Measurements from ENCODE around the gene LARP1.

Gene LARP1

DNA sequence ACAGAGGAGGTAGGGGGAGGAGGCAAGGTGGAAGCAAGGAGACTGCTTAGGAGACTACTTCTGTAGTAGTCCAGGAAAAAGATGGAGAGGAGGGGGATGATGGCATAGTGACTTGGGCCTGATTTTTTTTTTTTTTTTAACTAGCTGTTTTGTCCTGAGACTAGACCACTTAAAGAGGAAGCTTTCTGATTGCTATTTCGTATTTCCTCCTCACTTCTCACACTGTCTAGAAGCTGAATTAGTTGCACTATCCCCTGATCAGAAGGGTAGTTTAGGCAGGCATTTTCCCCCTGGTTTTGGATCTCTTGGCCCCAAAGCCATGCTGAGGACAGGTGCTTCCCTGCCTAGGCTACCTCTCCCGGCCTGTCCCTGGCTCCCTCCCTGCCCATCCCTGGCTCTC, 14.9 kb downstream of the LARP1 start:
- Histone ChIP-seq H3K27me3 (ENCODE audit: control insufficient read depth, insufficient read depth, low read length) (no peaks in the 10 kb centered on the region), H3K4me1 (ENCODE audit: control insufficient read depth, insufficient read depth, low read length) (peaks cover 37% of the 10 kb centered on the region), H3K36me3 (ENCODE audit: control insufficient read depth, insufficient read depth, low read length) (no peaks in the 10 kb centered on the region), H3K9me3 (ENCODE audit: control insufficient read depth, low read length) (no peaks in the 10 kb centered on the region), H3K4me3 (ENCODE audit: low read length) (no peak overlapping the region), H3K9ac (ENCODE audit: low read length) (no peak overlapping the region)

GRCh38 chr5:154771383-154771901, 16.3 kb downstream of the LARP1 start:
- no peaks in the 10 kb centered on the region for H3K36me3 ChIP-seq (ENCODE audit: control insufficient read depth, insufficient read depth, low read length)
- H3K9me3 ChIP-seq (ENCODE audit: control insufficient read depth, low read length) = no peaks in the 10 kb centered on the region
- H3K4me1 ChIP-seq (ENCODE audit: control insufficient read depth, insufficient read depth, low read length) = peaks cover 37% of the 10 kb centered on the region
- no peaks in the 10 kb centered on the region for H3K27me3 ChIP-seq (ENCODE audit: control insufficient read depth, insufficient read depth, low read length)
- H3K4me3 ChIP-seq (ENCODE audit: low read length) = no peak overlapping the region
- no peak overlapping the region for H3K9ac ChIP-seq (ENCODE audit: low read length)

DNA sequence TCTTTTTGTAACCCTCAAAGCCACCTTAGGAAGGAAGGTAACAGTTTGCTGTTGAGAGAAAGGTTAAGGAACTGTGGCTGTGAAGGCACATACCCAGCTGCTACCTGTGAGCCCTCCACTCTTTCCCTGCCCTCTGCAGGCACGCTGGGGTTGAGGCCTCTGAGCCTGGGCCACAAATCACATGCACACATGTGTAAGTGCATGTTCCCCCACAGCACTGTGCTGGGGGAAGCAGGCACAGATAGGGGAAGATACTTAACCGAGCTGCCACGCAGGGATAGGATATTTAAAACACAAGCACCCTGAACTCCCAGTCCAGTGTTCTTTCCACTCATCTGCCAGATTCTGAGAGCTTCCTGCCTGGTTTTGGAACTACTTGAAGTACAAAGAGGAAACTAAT, 18.1 kb downstream of the LARP1 start:
- H3K4me1 ChIP-seq (ENCODE audit: control insufficient read depth, insufficient read depth, low read length) = peaks cover 27% of the 10 kb centered on the region
- no peaks in the 10 kb centered on the region for H3K27me3 ChIP-seq (ENCODE audit: control insufficient read depth, insufficient read depth, low read length)
- H3K36me3 ChIP-seq (ENCODE audit: control insufficient read depth, insufficient read depth, low read length) = no peaks in the 10 kb centered on the region
- no peak overlapping the region for H3K9ac ChIP-seq (ENCODE audit: low read length)
- H3K9me3 ChIP-seq (ENCODE audit: control insufficient read depth, low read length) = no peaks in the 10 kb centered on the region
- H3K4me3 ChIP-seq (ENCODE audit: low read length) = no peak overlapping the region

DNA sequence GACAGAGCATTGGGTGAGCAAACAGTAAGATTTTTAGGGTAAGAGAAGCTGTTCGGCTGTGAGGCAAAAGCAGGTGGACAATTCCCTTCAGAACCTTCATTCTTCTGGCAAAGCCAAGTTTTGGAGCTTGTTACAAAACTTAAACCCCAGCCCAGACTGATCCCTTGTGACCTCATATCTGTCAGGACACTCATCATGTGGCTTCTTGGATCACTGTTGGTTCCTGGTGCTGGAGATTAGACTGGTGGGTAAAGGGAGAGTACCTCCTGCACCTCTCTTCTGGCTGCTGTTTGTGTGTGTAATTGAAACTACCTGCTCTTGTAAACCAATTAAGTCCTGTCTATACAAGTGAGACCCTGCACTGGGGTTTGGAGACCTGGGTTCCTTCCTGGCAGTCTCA, 21.0 kb downstream of the LARP1 start:
- Histone ChIP-seq H3K4me1 (ENCODE audit: control insufficient read depth, insufficient read depth, low read length) (peaks cover 11% of the 10 kb centered on the region), H3K9me3 (ENCODE audit: control insufficient read depth, low read length) (no peaks in the 10 kb centered on the region), H3K4me3 (ENCODE audit: low read length) (no peak overlapping the region), H3K27me3 (ENCODE audit: control insufficient read depth, insufficient read depth, low read length) (no peaks in the 10 kb centered on the region), H3K36me3 (ENCODE audit: control insufficient read depth, insufficient read depth, low read length) (no peaks in the 10 kb centered on the region), H3K9ac (ENCODE audit: low read length) (no peak overlapping the region)

DNA sequence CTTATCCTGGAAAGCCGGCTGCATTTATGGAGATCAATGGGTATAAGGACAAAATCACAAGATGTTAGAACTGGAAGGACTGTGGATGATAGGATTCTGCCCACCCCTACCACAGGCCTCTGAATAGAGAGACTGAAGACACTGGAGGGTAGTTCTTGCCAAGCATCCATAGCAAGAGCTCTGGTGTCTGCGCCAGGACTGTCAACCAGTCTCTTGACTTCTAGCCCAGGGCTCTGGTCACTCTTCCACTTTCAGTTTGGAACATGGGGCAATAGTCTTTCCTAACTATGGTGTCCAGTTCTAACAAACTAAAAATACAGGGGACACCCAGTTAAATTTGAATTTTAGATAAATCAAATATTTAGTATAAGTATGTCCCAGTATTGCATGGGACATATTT, 23.4 kb downstream of the LARP1 start:
- H3K4me3 ChIP-seq (ENCODE audit: low read length) = no peak overlapping the region
- no peaks in the 10 kb centered on the region for H3K36me3 ChIP-seq (ENCODE audit: control insufficient read depth, insufficient read depth, low read length)
- no peaks in the 10 kb centered on the region for H3K27me3 ChIP-seq (ENCODE audit: control insufficient read depth, insufficient read depth, low read length)
- H3K9me3 ChIP-seq (ENCODE audit: control insufficient read depth, low read length) = no peaks in the 10 kb centered on the region
- H3K4me1 ChIP-seq (ENCODE audit: control insufficient read depth, insufficient read depth, low read length) = peaks cover 23% of the 10 kb centered on the region
- no peak overlapping the region for H3K9ac ChIP-seq (ENCODE audit: low read length)

- H3K9me3 ChIP-seq (ENCODE audit: control insufficient read depth, low read length) = no peaks in the 10 kb centered on the region
- H3K4me3 ChIP-seq (ENCODE audit: low read length) = no peak overlapping the region
- peaks cover 28% of the 10 kb centered on the region for H3K4me1 ChIP-seq (ENCODE audit: control insufficient read depth, insufficient read depth, low read length)
- no peaks in the 10 kb centered on the region for H3K36me3 ChIP-seq (ENCODE audit: control insufficient read depth, insufficient read depth, low read length)
- no peaks in the 10 kb centered on the region for H3K27me3 ChIP-seq (ENCODE audit: control insufficient read depth, insufficient read depth, low read length)
- H3K9ac ChIP-seq (ENCODE audit: low read length) = no peak overlapping the region
Observed at GRCh38 chr5:154779105-154779504, 23.9 kb downstream of the LARP1 start.

DNA sequence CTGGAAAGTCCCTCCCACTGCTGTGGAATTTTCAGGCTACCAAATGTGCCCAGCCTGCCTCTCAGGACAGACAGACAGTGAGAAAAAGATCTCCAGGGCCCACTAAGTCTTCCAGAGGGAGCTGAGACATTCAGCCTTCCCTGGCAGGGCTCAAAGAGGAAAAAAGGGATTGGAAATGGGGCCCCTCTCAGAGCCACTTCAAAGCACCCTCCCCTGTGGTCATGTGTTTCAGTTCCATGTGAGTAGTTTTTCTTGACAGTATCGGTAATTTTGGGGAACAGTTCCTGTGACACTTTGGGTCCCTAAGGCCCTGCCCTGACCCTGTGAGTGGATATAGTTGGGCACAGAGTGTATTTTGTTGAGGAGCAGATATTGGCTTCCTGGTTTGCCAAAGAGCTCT, 25.0 kb downstream of the LARP1 start:
- no peak overlapping the region for H3K9ac ChIP-seq (ENCODE audit: low read length)
- H3K4me3 ChIP-seq (ENCODE audit: low read length) = no peak overlapping the region
- no peaks in the 10 kb centered on the region for H3K9me3 ChIP-seq (ENCODE audit: control insufficient read depth, low read length)
- no peaks in the 10 kb centered on the region for H3K27me3 ChIP-seq (ENCODE audit: control insufficient read depth, insufficient read depth, low read length)
- H3K4me1 ChIP-seq (ENCODE audit: control insufficient read depth, insufficient read depth, low read length) = peaks cover 29% of the 10 kb centered on the region
- no peaks in the 10 kb centered on the region for H3K36me3 ChIP-seq (ENCODE audit: control insufficient read depth, insufficient read depth, low read length)

GRCh38 chr5:154782326-154782725, 27.1 kb downstream of the LARP1 start:
- peaks cover 45% of the 10 kb centered on the region for H3K4me1 ChIP-seq (ENCODE audit: control insufficient read depth, insufficient read depth, low read length)
- H3K36me3 ChIP-seq (ENCODE audit: control insufficient read depth, insufficient read depth, low read length) = no peaks in the 10 kb centered on the region
- no peaks in the 10 kb centered on the region for H3K9me3 ChIP-seq (ENCODE audit: control insufficient read depth, low read length)
- H3K9ac ChIP-seq (ENCODE audit: low read length) = no peak overlapping the region
- H3K4me3 ChIP-seq (ENCODE audit: low read length) = no peak overlapping the region
- no peaks in the 10 kb centered on the region for H3K27me3 ChIP-seq (ENCODE audit: control insufficient read depth, insufficient read depth, low read length)

- Histone ChIP-seq H3K36me3 (ENCODE audit: control insufficient read depth, insufficient read depth, low read length) (no peaks in the 10 kb centered on the region), H3K4me3 (ENCODE audit: low read length) (no peak overlapping the region), H3K9me3 (ENCODE audit: control insufficient read depth, low read length) (no peaks in the 10 kb centered on the region), H3K27me3 (ENCODE audit: control insufficient read depth, insufficient read depth, low read length) (no peaks in the 10 kb centered on the region), H3K4me1 (ENCODE audit: control insufficient read depth, insufficient read depth, low read length) (peaks cover 45% of the 10 kb centered on the region), H3K9ac (ENCODE audit: low read length) (no peak overlapping the region)
Observed at GRCh38 chr5:154782812-154783592, 27.8 kb downstream of the LARP1 start.

GRCh38 chr5:154783774-154784460, 28.7 kb downstream of the LARP1 start:
- Histone ChIP-seq H3K27me3 (ENCODE audit: control insufficient read depth, insufficient read depth, low read length) (no peaks in the 10 kb centered on the region), H3K4me3 (ENCODE audit: low read length) (no peak overlapping the region), H3K36me3 (ENCODE audit: control insufficient read depth, insufficient read depth, low read length) (no peaks in the 10 kb centered on the region), H3K4me1 (ENCODE audit: control insufficient read depth, insufficient read depth, low read length) (peaks cover 45% of the 10 kb centered on the region), H3K9ac (ENCODE audit: low read length) (no peak overlapping the region), H3K9me3 (ENCODE audit: control insufficient read depth, low read length) (no peaks in the 10 kb centered on the region)

GRCh38 chr5:154784856-154785255, 29.7 kb downstream of the LARP1 start:
- no peaks in the 10 kb centered on the region for H3K9me3 ChIP-seq (ENCODE audit: control insufficient read depth, low read length)
- H3K36me3 ChIP-seq (ENCODE audit: control insufficient read depth, insufficient read depth, low read length) = no peaks in the 10 kb centered on the region
- no peak overlapping the region for H3K9ac ChIP-seq (ENCODE audit: low read length)
- H3K4me3 ChIP-seq (ENCODE audit: low read length) = no peak overlapping the region
- no peaks in the 10 kb centered on the region for H3K27me3 ChIP-seq (ENCODE audit: control insufficient read depth, insufficient read depth, low read length)
- H3K4me1 ChIP-seq (ENCODE audit: control insufficient read depth, insufficient read depth, low read length) = peaks cover 42% of the 10 kb centered on the region

- Histone ChIP-seq H3K4me1 (ENCODE audit: control insufficient read depth, insufficient read depth, low read length) (peaks cover 39% of the 10 kb centered on the region), H3K36me3 (ENCODE audit: control insufficient read depth, insufficient read depth, low read length) (no peaks in the 10 kb centered on the region), H3K27me3 (ENCODE audit: control insufficient read depth, insufficient read depth, low read length) (no peaks in the 10 kb centered on the region), H3K4me3 (ENCODE audit: low read length) (no peak overlapping the region), H3K9me3 (ENCODE audit: control insufficient read depth, low read length) (no peaks in the 10 kb centered on the region), H3K9ac (ENCODE audit: low read length) (no peak overlapping the region)
Observed at GRCh38 chr5:154786414-154786813, 31.2 kb downstream of the LARP1 start.

All from mucosa of stomach (tissue), 1 donor.